K562 (cell line): ENCODE data around the gene CISD2. TPM values are rescaled to one million over a fixed set of nuclear protein-coding genes. Genes with fewer than 3 reads are reported as not detected.

Experiments
- ARID4B ChIP-seq: sonication (generic); formaldehyde crosslinking; IDR thresholded peaks from 2 replicates; pipeline ENCODE4 v1.8.0; 2022; ENCODE audit warnings: mild to moderate bottlenecking, missing genetic modification reagents
- CHD7 ChIP-seq: fragments of 200-600 bp; sonication (generic); IDR thresholded peaks from one replicate; pipeline ENCODE4 v1.6.1; 2012; ENCODE audit warnings: mild to moderate bottlenecking, low read depth, low read length, inconsistent platforms
- OTX1 ChIP-seq: fragments of 450-650 bp; formaldehyde crosslinking; IDR thresholded peaks from 2 replicates; pipeline ENCODE4 v1.4.0; 2022; ENCODE audit warnings: mild to moderate bottlenecking
- RBM34 ChIP-seq: fragments of 200-400 bp; formaldehyde crosslinking; IDR thresholded peaks from 2 replicates; pipeline ENCODE4 v1.6.1; 2018; ENCODE audit warnings: low read length, borderline replicate concordance; ENCODE audit not compliant: insufficient read depth
- SMARCC2 ChIP-seq: fragments of 450-650 bp; IDR thresholded peaks from 2 replicates; pipeline ENCODE4 v1.6.1; 2017; ENCODE audit warnings: antibody characterized with exemption, moderate library complexity, mild to moderate bottlenecking, low read depth
- polyA plus RNA-seq, 8 experiments: library from polyadenylated mRNA; depleted of rRNA in 4 of 8; stranded (reverse) in 5 of 8; unstranded in 3 of 8; fragments of >200 nt; fragmentation: Nextera tagmentation in 2 of 8; fragmentation: Illumina TruSeq in 1 of 8; extraction: Ambion mirVana in 2 of 8; extraction: Trizol in 1 of 8; gene quantifications; 2 replicates each; pipeline versions ENCODE4 v1.2.1 to v1.2.3, GENCODE V29; 2011 to 2014; ENCODE audit warnings: inconsistent platforms in 1 of 8, missing spikeins in 1 of 8
- total RNA-seq, 7 experiments: library from RNA; depleted of rRNA in 6 of 7; stranded (reverse); fragments of >200 nt in 6 of 7; fragmentation: Illumina TruSeq in 2 of 7; extraction: Trizol in 2 of 7; gene quantifications; 2 replicates each; pipeline versions ENCODE4 v1.2.1 to v1.2.3, GENCODE V29; 2011 to 2021; ENCODE audit warnings: low replicate concordance in 1 of 7

CISD2 gene
- total and polyA plus RNA-seq, 9 of the 15 experiments (the other 6 are each of a cell fraction or from before 2014, with no cell fraction given) = 37.8 to 91.4 (median 59.8) TPM

- no peak; the same call in 1 of the 2 replicates for TF ChIP-seq ARID4B (CRISPR knock-in tag)
- no peak for TF ChIP-seq SMARCC2
- no peak for TF ChIP-seq CHD7
- TF ChIP-seq OTX1 = no peak
- no peak for TF ChIP-seq RBM34
Observed at GRCh38 chr4:102827674-102828496, 40.9 kb upstream of the CISD2 start (continued).
